K562 (cell line): ENCODE data around the gene MAD1L1. TPM values are rescaled to one million over a fixed set of nuclear protein-coding genes. Genes with fewer than 3 reads are reported as not detected.
A peak's percentile ranks its signal among the peaks of the same experiment; 100 is the strongest.

Experiments used
- ATAC-seq: fragments of 200-7000 bp; cut with Tn5 transposase; 3 replicates; pipeline ENCODE4 v1.9.1; 2020; ENCODE audit warnings: moderate library complexity
- BruUV-seq: library from RNA; stranded (reverse); fragments of 400-500 nt; replicated peaks from 2 replicates; lab custom pipeline; 2021; lab: Mats Ljungman, UMichigan
- CTCF ChIA-PET: fragments of 300-600 bp; formaldehyde crosslinking; extraction: SDS; loops from one replicate; lab custom pipeline; 2021; ENCODE audit warnings: low intra/inter-chr PET ratio; lab: Yijun Ruan, JAX
- POLR2A ChIA-PET: fragments of 300-600, 350-650 bp; sonication (Branson Sonifier 250); formaldehyde crosslinking; extraction: SDS; loops from one replicate; lab custom pipeline; 2021; ENCODE audit warnings: antibody characterized with exemption, inconsistent platforms; lab: Yijun Ruan, JAX
- DNase-seq, 4 experiments: peaks; one replicate each; pipeline versions ENCODE4 v3.0.0 to v3.0.0-alpha.2; 2011 to 2018; ENCODE audit warnings: low spot score in 3 of 4, mixed read lengths in 3 of 4; ENCODE audit errors: extremely low read depth in 1 of 4
- FAIRE-seq: peaks from 2 replicates; lab custom pipeline; 2011; peaks lifted over from hg19 to GRCh38; lab: Jason Lieb, UNC
- H2AFZ ChIP-seq: 2 replicates; pipeline ENCODE4 v1.6.0; 2011; ENCODE audit warnings: low read depth, low read length, control low read depth, inconsistent platforms
- H3K27ac ChIP-seq: fragments of 200-600 bp; 3 replicates; pipeline ENCODE4 v1.8.0; 2011; ENCODE audit warnings: low read depth, mild to moderate bottlenecking, control low read depth, inconsistent platforms, low read length, moderate library complexity, mixed read lengths; ENCODE audit errors: extremely low read depth
- H3K27me3 ChIP-seq, 2 experiments: fragments of 300-600 bp in 1 of 2; 2 replicates in 1 of 2; 3 replicates in 1 of 2; pipeline versions ENCODE4 v1.6.0 to v1.8.0; 2011; ENCODE audit warnings: inconsistent platforms in 2 of 2, low read length in 2 of 2, mild to moderate bottlenecking in 1 of 2, mixed read lengths in 1 of 2, moderate library complexity in 1 of 2; ENCODE audit not compliant: control insufficient read depth in 2 of 2, insufficient read depth in 2 of 2
- H3K36me3 ChIP-seq: fragments of 300-600 bp; 3 replicates; pipeline ENCODE4 v1.8.0; 2011; ENCODE audit warnings: mild to moderate bottlenecking, low read length, inconsistent platforms; ENCODE audit not compliant: control insufficient read depth, insufficient read depth
- H3K4me1 ChIP-seq, 2 experiments: fragments of 200-600 bp in 1 of 2; replicated peaks in 1 of 2; 2 replicates in 1 of 2; 3 replicates in 1 of 2; pipeline versions ENCODE4 v1.5.1 to v1.8.0; 2011; ENCODE audit warnings: inconsistent platforms in 2 of 2, low read length in 2 of 2, mild to moderate bottlenecking in 1 of 2, mixed read lengths in 1 of 2, moderate library complexity in 1 of 2; ENCODE audit not compliant: control insufficient read depth in 2 of 2, insufficient read depth in 2 of 2
- H3K4me2 ChIP-seq: 2 replicates; pipeline ENCODE4 v1.6.1; 2011; ENCODE audit warnings: low read length, control low read depth, inconsistent platforms, mixed read lengths; ENCODE audit not compliant: insufficient read depth
- H3K4me3 ChIP-seq: fragments of 200-600 bp; sonication (generic), shearing (Covaris generic); 2 replicates; pipeline ENCODE4 v1.5.1; 2016; ENCODE audit warnings: control low read depth, inconsistent platforms
- H3K79me2 ChIP-seq: fragments of 200-600 bp; 3 replicates; pipeline ENCODE4 v1.8.0; 2011; ENCODE audit warnings: low read length, inconsistent platforms; ENCODE audit not compliant: control insufficient read depth, insufficient read depth
- H3K9ac ChIP-seq, 2 experiments: 2 replicates each; pipeline versions ENCODE4 v1.6.0 to v1.6.1; 2011; ENCODE audit warnings: low read depth in 2 of 2, low read length in 2 of 2, control low read depth in 1 of 2, inconsistent platforms in 1 of 2, mild to moderate bottlenecking in 1 of 2, mixed read lengths in 1 of 2; ENCODE audit not compliant: insufficient read depth in 1 of 2
- H3K9me1 ChIP-seq: one replicate; pipeline ENCODE4 v1.6.0; 2011; ENCODE audit warnings: inconsistent platforms, mild to moderate bottlenecking, low read length, moderate library complexity; ENCODE audit not compliant: control insufficient read depth, insufficient read depth
- H3K9me3 ChIP-seq: replicated peaks from 2 replicates; pipeline ENCODE4 v1.5.1; 2011; ENCODE audit warnings: low read depth, low read length, inconsistent platforms; ENCODE audit not compliant: control insufficient read depth, insufficient read depth
- H4K20me1 ChIP-seq: replicated peaks from 2 replicates; pipeline ENCODE4 v1.6.1; 2011; ENCODE audit warnings: low read length, inconsistent platforms, mixed read lengths; ENCODE audit not compliant: control insufficient read depth, insufficient read depth
- CTBP1 ChIP-seq: fragments of 450-650 bp; IDR thresholded peaks from 2 replicates; pipeline ENCODE4 v1.6.1; 2016; ENCODE audit warnings: borderline replicate concordance
- EGR1 ChIP-seq: fragments of 450-650 bp; conservative IDR thresholded peaks from 2 replicates; pipeline ENCODE4 v1.6.1; 2017; ENCODE audit warnings: mild to moderate bottlenecking
- GTF2F1 ChIP-seq: IDR thresholded peaks from 2 replicates; pipeline ENCODE4 v1.6.1; 2011; ENCODE audit warnings: low read depth, low read length, improper control_type of control experiment
- LCOR ChIP-seq: sonication (generic); formaldehyde crosslinking; IDR thresholded peaks from 2 replicates; pipeline ENCODE4 v1.8.0; 2022; ENCODE audit warnings: mild to moderate bottlenecking, missing genetic modification reagents
- POLR2AphosphoS5 ChIP-seq: IDR thresholded peaks from 2 replicates; pipeline ENCODE4 v1.6.1; 2011; ENCODE audit warnings: mild to moderate bottlenecking, low read depth, low read length, moderate library complexity; ENCODE audit not compliant: control insufficient read depth, insufficient read depth
- SIX5 ChIP-seq, 2 experiments: IDR thresholded peaks; 2 replicates each; pipeline ENCODE4 v1.6.1; 2011; ENCODE audit warnings: low read length in 2 of 2, borderline replicate concordance in 1 of 2, low read depth in 1 of 2, mild to moderate bottlenecking in 1 of 2, moderate library complexity in 1 of 2; ENCODE audit not compliant: insufficient read depth in 1 of 2
- ZNF639 ChIP-seq, 2 experiments: fragments of 200-800 bp in 1 of 2; sonication (Bioruptor generic) in 1 of 2; sonication (generic) in 1 of 2; formaldehyde crosslinking in 1 of 2; IDR thresholded peaks in 1 of 2; conservative IDR thresholded peaks in 1 of 2; 2 replicates each; pipeline versions ENCODE4 v1.5.0 to v1.6.1; 2016 to 2020; ENCODE audit warnings: missing compliant biosample characterization in 1 of 2, missing genetic modification characterization in 1 of 2, missing genetic modification reagents in 1 of 2
- WGBS: fragments of 100-300 bp; shearing (Covaris generic); methylation state at CpG from one replicate; pipeline ENCODE4 v1.1.6; 2016; ENCODE audit warnings: low coverage, mixed read lengths; ENCODE audit not compliant: insufficient coverage; ENCODE audit errors: missing lambda C conversion rate; 5-methylcytosine and 5-hydroxymethylcytosine counted together
- in situ Hi-C: fragments of 300-500 bp; cut with MboI; formaldehyde crosslinking; loops from 4 replicates; pipeline ENCODE4 v1.15.0; 2018; ENCODE audit warnings: inconsistent platforms, mixed read lengths
- intact Hi-C: fragments of 100-400 bp; cut with micrococcal nuclease; formaldehyde crosslinking; loops from 2 replicates; pipeline ENCODE4 v1.14.2; 2022
- polyA plus RNA-seq, 8 experiments: library from polyadenylated mRNA; depleted of rRNA in 4 of 8; stranded (reverse) in 5 of 8; unstranded in 3 of 8; fragments of >200 nt; fragmentation: Nextera tagmentation in 2 of 8; fragmentation: Illumina TruSeq in 1 of 8; extraction: Ambion mirVana in 2 of 8; extraction: Trizol in 1 of 8; gene quantifications; 2 replicates each; pipeline versions ENCODE4 v1.2.1 to v1.2.3, GENCODE V29; 2011 to 2014; ENCODE audit warnings: inconsistent platforms in 1 of 8, missing spikeins in 1 of 8
- total RNA-seq, 7 experiments: library from RNA; depleted of rRNA in 6 of 7; stranded (reverse); fragments of >200 nt in 6 of 7; fragmentation: Illumina TruSeq in 2 of 7; extraction: Trizol in 2 of 7; gene quantifications; 2 replicates each; pipeline versions ENCODE4 v1.2.1 to v1.2.3, GENCODE V29; 2011 to 2021; ENCODE audit warnings: low replicate concordance in 1 of 7
- TF ChIP-seq, protein P1 (sequence below): sonication (generic); formaldehyde crosslinking; IDR thresholded peaks from 2 replicates; pipeline ENCODE4 v1.8.0; 2022; ENCODE audit warnings: mild to moderate bottlenecking, missing genetic modification reagents

MAD1L1 gene
- total and polyA plus RNA-seq, 9 of the 15 experiments (the other 6 are each of a cell fraction or from before 2014, with no cell fraction given), result 1.7 to 89.7 (median 18.0) TPM

DNA sequence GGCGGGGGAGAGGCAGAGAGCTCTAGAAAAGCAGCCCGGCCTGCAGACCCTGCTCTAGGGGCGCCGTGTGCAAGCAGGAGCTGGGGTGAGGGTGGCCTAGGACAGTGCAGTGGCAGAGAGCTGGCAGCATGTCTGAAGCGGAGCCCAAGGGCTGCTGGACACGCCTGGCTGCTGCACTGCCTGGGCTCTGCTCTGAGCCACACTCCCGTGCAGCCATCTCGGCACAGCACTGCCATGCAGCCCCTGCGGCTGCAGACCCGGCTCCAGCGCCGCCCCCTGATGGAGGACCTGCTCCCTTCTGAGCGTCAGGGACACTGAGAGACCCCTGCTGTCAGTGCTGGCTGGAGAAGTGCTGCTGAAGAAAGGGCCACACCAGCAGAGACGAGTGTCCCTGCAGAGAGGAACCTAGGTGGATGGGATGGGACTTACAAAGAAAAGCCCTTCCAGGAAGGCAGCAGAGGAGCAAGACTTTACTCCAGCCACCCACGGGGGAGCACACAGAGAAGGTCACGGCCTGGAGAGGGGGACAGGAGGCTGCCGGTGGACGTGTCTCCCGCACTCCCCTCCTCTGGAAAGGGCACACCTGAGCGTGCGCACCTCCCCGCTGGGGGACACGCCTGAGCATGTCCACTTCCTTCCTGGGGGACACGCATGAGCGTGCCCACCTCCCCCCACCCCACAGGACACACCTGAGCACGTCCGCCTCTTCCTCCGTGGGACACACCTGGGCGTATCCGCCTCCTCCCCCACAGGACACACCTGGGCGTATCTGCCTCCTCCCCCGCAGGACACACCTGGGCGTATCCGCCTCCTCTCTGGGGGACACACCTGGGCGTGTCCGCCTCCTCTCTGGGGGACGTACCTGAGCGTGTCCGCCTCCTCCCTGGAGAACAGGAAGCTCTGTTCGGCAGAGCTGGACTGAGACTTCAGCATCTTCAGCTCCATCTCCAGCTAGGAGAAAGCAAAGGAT, 252.9 kb downstream of the MAD1L1 start:
- Histone ChIP-seq H3K79me2 (no peaks in the 10 kb centered on the region), H3K27me3 (no peaks in the 10 kb centered on the region), H3K9me3 (no peaks in the 10 kb centered on the region), H4K20me1 (no peaks in the 10 kb centered on the region), H3K9ac (no peak overlapping the region), H2AFZ (no peak overlapping the region), H3K9me1 (no peaks in the 10 kb centered on the region), H3K27ac (no peak overlapping the region), H3K36me3 (peaks cover 15% of the 10 kb centered on the region; the same call in 1 of the 3 replicates), H3K4me2 (no peak overlapping the region), H3K4me1 (peaks cover 0 to 24% of the 10 kb centered on the region in 2 experiments; a peak in 2 of 5 replicates), H3K4me3 (no peak overlapping the region)
- in situ Hi-C loops (no loop called here), intact Hi-C loops (no loop called here)
- 87% methylated on average over 31 of the region's 40 CpGs for WGBS
- peak; percentile 27 to 64 (median 45) for DNase-seq
- BruUV-seq, result no TSS peak
- CTCF ChIA-PET, result no interaction called here
- no peak for FAIRE-seq
- ATAC-seq, result peak; percentile 85
- POLR2A ChIA-PET, result no interaction called here
- TF ChIP-seq ZNF639 (CRISPR knock-in tag; conservative IDR thresholded peaks at IDR 0.05 in 1 of 2, IDR thresholded peaks at IDR 0.05 in 1 of 2) (no peak), EGR1 (peak; percentile 52), GTF2F1 (no peak), SIX5 (IDR thresholded peaks at IDR 0.05; ENCODE audit: borderline replicate concordance in 1 of 2, insufficient read depth in 1 of 2, low read depth in 1 of 2, low read length in 2 of 2) (peak in 1 of 2 experiments; percentile 21; a peak in 1 of 4 replicates), LCOR (CRISPR knock-in tag) (no peak), CTBP1 (no peak), POLR2AphosphoS5 (peak; percentile 53; the same call in 1 of the 2 replicates)
- TF ChIP-seq, protein P1, sequence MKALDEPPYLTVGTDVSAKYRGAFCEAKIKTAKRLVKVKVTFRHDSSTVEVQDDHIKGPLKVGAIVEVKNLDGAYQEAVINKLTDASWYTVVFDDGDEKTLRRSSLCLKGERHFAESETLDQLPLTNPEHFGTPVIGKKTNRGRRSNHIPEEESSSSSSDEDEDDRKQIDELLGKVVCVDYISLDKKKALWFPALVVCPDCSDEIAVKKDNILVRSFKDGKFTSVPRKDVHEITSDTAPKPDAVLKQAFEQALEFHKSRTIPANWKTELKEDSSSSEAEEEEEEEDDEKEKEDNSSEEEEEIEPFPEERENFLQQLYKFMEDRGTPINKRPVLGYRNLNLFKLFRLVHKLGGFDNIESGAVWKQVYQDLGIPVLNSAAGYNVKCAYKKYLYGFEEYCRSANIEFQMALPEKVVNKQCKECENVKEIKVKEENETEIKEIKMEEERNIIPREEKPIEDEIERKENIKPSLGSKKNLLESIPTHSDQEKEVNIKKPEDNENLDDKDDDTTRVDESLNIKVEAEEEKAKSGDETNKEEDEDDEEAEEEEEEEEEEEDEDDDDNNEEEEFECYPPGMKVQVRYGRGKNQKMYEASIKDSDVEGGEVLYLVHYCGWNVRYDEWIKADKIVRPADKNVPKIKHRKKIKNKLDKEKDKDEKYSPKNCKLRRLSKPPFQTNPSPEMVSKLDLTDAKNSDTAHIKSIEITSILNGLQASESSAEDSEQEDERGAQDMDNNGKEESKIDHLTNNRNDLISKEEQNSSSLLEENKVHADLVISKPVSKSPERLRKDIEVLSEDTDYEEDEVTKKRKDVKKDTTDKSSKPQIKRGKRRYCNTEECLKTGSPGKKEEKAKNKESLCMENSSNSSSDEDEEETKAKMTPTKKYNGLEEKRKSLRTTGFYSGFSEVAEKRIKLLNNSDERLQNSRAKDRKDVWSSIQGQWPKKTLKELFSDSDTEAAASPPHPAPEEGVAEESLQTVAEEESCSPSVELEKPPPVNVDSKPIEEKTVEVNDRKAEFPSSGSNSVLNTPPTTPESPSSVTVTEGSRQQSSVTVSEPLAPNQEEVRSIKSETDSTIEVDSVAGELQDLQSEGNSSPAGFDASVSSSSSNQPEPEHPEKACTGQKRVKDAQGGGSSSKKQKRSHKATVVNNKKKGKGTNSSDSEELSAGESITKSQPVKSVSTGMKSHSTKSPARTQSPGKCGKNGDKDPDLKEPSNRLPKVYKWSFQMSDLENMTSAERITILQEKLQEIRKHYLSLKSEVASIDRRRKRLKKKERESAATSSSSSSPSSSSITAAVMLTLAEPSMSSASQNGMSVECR (CRISPR knock-in tag), result no peak
